CD14-positive monocyte (primary cell): Measurements from ENCODE around the gene DHRS2. TPM values are rescaled to one million over a fixed set of nuclear protein-coding genes. Genes with fewer than 3 reads are reported as not detected.
"Not testable (repeated sequence)": the region's sequence is repeated elsewhere in the genome, so short reads cannot be mapped to it uniquely, and the experiment has no call there.

Source experiments
- DNase-seq, 3 donors: peaks; one replicate each; pipeline ENCODE4 v3.0.0-alpha.2; 2011 to 2022
- H2AFZ ChIP-seq: 2 replicates; pipeline ENCODE4 v1.6.0; 2012; ENCODE audit warnings: mild to moderate bottlenecking, low read depth, low read length, inconsistent platforms; ENCODE audit not compliant: insufficient read depth, poor library complexity, severe bottlenecking
- H3K27ac ChIP-seq, 2 donors: 1 replicate in 1 of 2; 2 replicates in 1 of 2; pipeline ENCODE4 v1.5.1; 2012 to 2013; ENCODE audit warnings: low read length in 2 of 2, control low read depth in 1 of 2, inconsistent platforms in 1 of 2, low read depth in 1 of 2, mild to moderate bottlenecking in 1 of 2
- H3K27me3 ChIP-seq, 2 donors: one replicate each; pipeline versions ENCODE4 v1.6.0 to v1.6.1; 2011 to 2013; ENCODE audit warnings: low read length in 2 of 2; ENCODE audit not compliant: control insufficient read depth in 2 of 2, insufficient read depth in 2 of 2
- H3K36me3 ChIP-seq, 2 donors: replicated peaks in 1 of 2; 1 replicate in 1 of 2; 2 replicates in 1 of 2; pipeline versions ENCODE4 v1.5.1 to v1.6.1; 2012 to 2013; ENCODE audit warnings: low read length in 2 of 2, control low read depth in 1 of 2, inconsistent platforms in 1 of 2, mild to moderate bottlenecking in 1 of 2; ENCODE audit not compliant: insufficient read depth in 2 of 2, control insufficient read depth in 1 of 2
- H3K4me1 ChIP-seq, 2 donors: 1 replicate in 1 of 2; 2 replicates in 1 of 2; pipeline versions ENCODE4 v1.5.1 to v1.6.1; 2012 to 2013; ENCODE audit warnings: low read length in 2 of 2, control low read depth in 1 of 2, inconsistent platforms in 1 of 2, mild to moderate bottlenecking in 1 of 2, moderate library complexity in 1 of 2; ENCODE audit not compliant: insufficient read depth in 2 of 2, control insufficient read depth in 1 of 2
- H3K4me2 ChIP-seq: replicated peaks from 2 replicates; pipeline ENCODE3; 2012; ENCODE audit warnings: low read length, moderate library complexity, mild to moderate bottlenecking; ENCODE audit not compliant: poor library complexity, severe bottlenecking; ENCODE audit errors: extremely low read depth
- H3K4me3 ChIP-seq, 3 experiments: fragments of 200-600 bp in 1 of 3; sonication (generic) in 1 of 3; replicated peaks in 1 of 3; 1 replicate in 2 of 3; 2 replicates in 1 of 3; pipeline ENCODE4 v1.5.1; 2011 to 2013; ENCODE audit warnings: low read length in 3 of 3, mild to moderate bottlenecking in 3 of 3, control low read depth in 2 of 3, low read depth in 2 of 3, inconsistent platforms in 1 of 3, moderate library complexity in 1 of 3
- H3K79me2 ChIP-seq: 2 replicates; pipeline ENCODE4 v1.6.0; 2012; ENCODE audit warnings: mild to moderate bottlenecking, control low read depth, inconsistent platforms, low read length, moderate library complexity; ENCODE audit not compliant: insufficient read depth
- H3K9ac ChIP-seq: 2 replicates; pipeline ENCODE4 v1.6.0; 2017; ENCODE audit warnings: low read length, mild to moderate bottlenecking; ENCODE audit not compliant: insufficient read depth, poor library complexity, severe bottlenecking
- H3K9me3 ChIP-seq, 2 donors: replicated peaks in 1 of 2; 1 replicate in 1 of 2; 2 replicates in 1 of 2; pipeline versions ENCODE4 v1.5.1 to v1.6.1; 2012 to 2013; ENCODE audit warnings: low read length in 2 of 2, control low read depth in 1 of 2; ENCODE audit not compliant: control insufficient read depth in 1 of 2, insufficient read depth in 1 of 2
- H4K20me1 ChIP-seq: 2 replicates; pipeline ENCODE4 v1.6.0; 2012; ENCODE audit warnings: mild to moderate bottlenecking, low read length, control low read depth, moderate library complexity; ENCODE audit not compliant: insufficient read depth
- H3K27ac Mint-ChIP-seq, 7 donors: one replicate each; pipeline ENCODE4 v1.8.0; 2020; ENCODE audit warnings: mild to moderate bottlenecking in 7 of 7, mixed read lengths in 7 of 7, moderate library complexity in 6 of 7, inconsistent platforms in 2 of 7
- H3K27me3 Mint-ChIP-seq, 3 donors: one replicate each; pipeline ENCODE4 v1.8.0; 2021 to 2022; ENCODE audit warnings: low read depth in 3 of 3, mild to moderate bottlenecking in 3 of 3, mixed read lengths in 3 of 3, moderate library complexity in 3 of 3, inconsistent platforms in 1 of 3
- H3K36me3 Mint-ChIP-seq, 2 donors: one replicate each; pipeline ENCODE4 v1.8.0; 2020; ENCODE audit warnings: mixed read lengths in 2 of 2, inconsistent platforms in 1 of 2, mild to moderate bottlenecking in 1 of 2
- H3K4me1 Mint-ChIP-seq: one replicate; pipeline ENCODE4 v1.8.0; 2020; ENCODE audit warnings: mild to moderate bottlenecking, mixed read lengths
- H3K4me3 Mint-ChIP-seq, 2 donors: one replicate each; pipeline ENCODE4 v1.8.0; 2020; ENCODE audit warnings: mild to moderate bottlenecking in 2 of 2, mixed read lengths in 2 of 2, moderate library complexity in 1 of 2
- H3K9me3 Mint-ChIP-seq, 7 donors: one replicate each; pipeline ENCODE4 v1.8.0; 2020 to 2022; ENCODE audit warnings: mixed read lengths in 7 of 7, mild to moderate bottlenecking in 6 of 7, moderate library complexity in 6 of 7, inconsistent platforms in 2 of 7
- CTCF ChIP-seq: fragments of 200-600 bp; IDR thresholded peaks from one replicate; pipeline ENCODE4 v1.8.0; 2022; ENCODE audit warnings: antibody characterized with exemption, mild to moderate bottlenecking
- WGBS: methylation state at CpG from one replicate; pipeline ENCODE4 v1.1.5; 2013; ENCODE audit warnings: missing lambda C conversion rate; ENCODE audit not compliant: insufficient coverage; 5-methylcytosine and 5-hydroxymethylcytosine counted together
- intact Hi-C, 2 donors: fragments of 100-400 bp; cut with micrococcal nuclease; formaldehyde crosslinking; loops; one replicate each; pipeline versions ENCODE4 v1.15.0 to v1.15.1; 2023
- polyA plus RNA-seq, 3 donors: library from polyadenylated mRNA; depleted of rRNA in 1 of 3; unstranded in 2 of 3; stranded (reverse) in 1 of 3; fragments of 300-500 nt in 2 of 3; fragments of >200 nt in 1 of 3; fragmentation: Illumina TruSeq in 2 of 3; gene quantifications; 1 replicate in 2 of 3; 2 replicates in 1 of 3; pipeline ENCODE4 v1.2.3, GENCODE V29; 2012 to 2021

DHRS2 gene
- polyA plus RNA-seq, 3 donors: not detected

DNA sequence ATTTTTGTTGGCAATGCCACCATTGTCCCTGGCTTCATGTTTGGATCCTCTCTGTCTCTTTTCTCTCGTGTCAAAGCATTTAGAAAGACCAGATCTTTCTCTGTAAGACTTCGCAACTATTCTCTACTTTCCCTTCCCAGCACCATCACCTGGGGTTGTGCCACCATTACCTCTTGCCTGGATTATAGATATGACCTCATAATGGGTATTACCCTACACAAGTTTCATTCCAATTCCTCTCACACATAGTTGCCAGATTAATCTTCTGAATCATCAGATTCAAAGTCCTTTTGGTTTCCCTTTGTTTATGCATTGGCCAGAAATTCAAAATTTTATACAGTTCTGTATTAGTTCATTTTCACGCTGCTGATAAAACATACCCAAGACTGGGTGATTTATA is 27.2 kb upstream of the DHRS2 start:
- Histone ChIP-seq H3K36me3 (no peaks in the 10 kb centered on the region), H3K4me1 (no peaks in the 10 kb centered on the region), H3K9ac (no peak overlapping the region), H3K27me3 (no peaks in the 10 kb centered on the region), H3K4me3 (no peak overlapping the region), H3K27ac (no peak overlapping the region), H4K20me1 (no peaks in the 10 kb centered on the region), H3K9me3 (no peaks in the 10 kb centered on the region), H3K4me2 (no peak overlapping the region), H2AFZ (no peak overlapping the region), H3K79me2 (no peaks in the 10 kb centered on the region)
- H3K27me3 Mint-ChIP-seq: peaks cover 2 to 3% (median 2%) of the 10 kb centered on the region in 3 donors
- H3K4me3 Mint-ChIP-seq: no peak overlapping the region
- no peaks in the 10 kb centered on the region for H3K36me3 Mint-ChIP-seq
- intact Hi-C loops: no loop called here
- H3K27ac Mint-ChIP-seq: no peak overlapping the region
- WGBS: 94% methylated on average over 2 of the region's 3 CpGs
- H3K9me3 Mint-ChIP-seq: peaks cover 0 to 6% (median 0%) of the 10 kb centered on the region in 7 donors
- TF ChIP-seq CTCF: no peak
- DNase-seq: no peak
- H3K4me1 Mint-ChIP-seq: peaks cover 7% of the 10 kb centered on the region

DNA sequence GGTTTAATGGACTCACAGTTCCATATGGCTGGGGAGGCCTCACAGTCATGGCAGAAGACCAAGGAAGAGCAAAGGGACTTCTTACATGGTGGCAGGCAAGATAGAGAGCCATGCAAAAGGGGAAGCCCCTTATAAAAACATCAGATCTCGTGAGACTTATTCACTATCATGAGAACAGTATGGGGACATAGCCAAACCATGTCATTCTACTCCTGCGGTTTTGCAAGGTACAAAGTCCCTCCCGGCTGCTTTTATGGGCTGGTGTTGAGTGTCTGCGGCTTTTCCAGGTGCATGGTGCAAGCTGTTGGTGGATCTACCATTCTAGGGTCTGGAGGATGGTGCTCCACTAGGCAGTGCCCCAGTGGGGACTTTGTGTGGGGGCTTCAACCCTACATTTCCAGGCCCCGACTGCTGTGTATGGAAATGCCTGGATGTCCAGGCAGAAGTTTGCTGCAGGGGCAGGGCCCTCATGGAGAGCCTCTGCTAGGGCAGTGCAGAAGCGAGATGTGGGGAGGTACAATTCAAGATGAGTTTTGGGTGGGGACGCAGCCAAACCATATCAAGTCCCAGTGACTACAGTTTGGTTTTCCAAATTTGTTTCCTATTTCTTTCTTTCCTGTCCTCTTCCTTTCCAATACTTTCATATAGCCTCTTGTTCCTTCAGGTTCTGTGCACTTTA is 26.6 kb upstream of the DHRS2 start:
- H3K4me1 Mint-ChIP-seq, H3K36me3 ChIP-seq, H3K9me3 Mint-ChIP-seq, H3K4me1 ChIP-seq, H3K9me3 ChIP-seq, H3K4me2 ChIP-seq, H3K4me3 Mint-ChIP-seq, H3K9ac ChIP-seq, H3K27ac ChIP-seq, H3K27me3 Mint-ChIP-seq, H4K20me1 ChIP-seq, H3K4me3 ChIP-seq, H3K36me3 Mint-ChIP-seq, H2AFZ ChIP-seq, H3K27me3 ChIP-seq, H3K27ac Mint-ChIP-seq, DNase-seq, H3K79me2 ChIP-seq, intact Hi-C loops: not testable (repeated sequence)
- no CpG with 5 or more reads among the region's 7 CpGs for WGBS
